Hepatocyte (in vitro differentiated cells): ENCODE data around the gene CAT.

Experiments used
- EZH2 ChIP-seq: fragments of 200-600 bp; sonication (generic); IDR thresholded peaks from 2 replicates; pipeline ENCODE4 v1.6.1; 2016; ENCODE audit warnings: antibody characterized with exemption, mild to moderate bottlenecking, borderline replicate concordance
- EZH2phosphoT487 ChIP-seq: fragments of 200-600 bp; sonication (generic); IDR thresholded peaks from one replicate; pipeline ENCODE4 v1.6.1; 2018; ENCODE audit warnings: antibody characterized with exemption, mild to moderate bottlenecking, low read depth, moderate library complexity; ENCODE audit not compliant: unreplicated experiment, severe bottlenecking
- TF ChIP-seq, protein P1 (sequence below): fragments of 200-600 bp; sonication (generic); IDR thresholded peaks from 2 replicates; pipeline ENCODE4 v1.5.1; 2016; ENCODE audit warnings: antibody characterized with exemption, mild to moderate bottlenecking; ENCODE audit not compliant: poor library complexity

GRCh38 chr11:34451053-34451452 lies 12.3 kb downstream of the CAT start:
- no peak for TF ChIP-seq EZH2
- TF ChIP-seq, protein P1, sequence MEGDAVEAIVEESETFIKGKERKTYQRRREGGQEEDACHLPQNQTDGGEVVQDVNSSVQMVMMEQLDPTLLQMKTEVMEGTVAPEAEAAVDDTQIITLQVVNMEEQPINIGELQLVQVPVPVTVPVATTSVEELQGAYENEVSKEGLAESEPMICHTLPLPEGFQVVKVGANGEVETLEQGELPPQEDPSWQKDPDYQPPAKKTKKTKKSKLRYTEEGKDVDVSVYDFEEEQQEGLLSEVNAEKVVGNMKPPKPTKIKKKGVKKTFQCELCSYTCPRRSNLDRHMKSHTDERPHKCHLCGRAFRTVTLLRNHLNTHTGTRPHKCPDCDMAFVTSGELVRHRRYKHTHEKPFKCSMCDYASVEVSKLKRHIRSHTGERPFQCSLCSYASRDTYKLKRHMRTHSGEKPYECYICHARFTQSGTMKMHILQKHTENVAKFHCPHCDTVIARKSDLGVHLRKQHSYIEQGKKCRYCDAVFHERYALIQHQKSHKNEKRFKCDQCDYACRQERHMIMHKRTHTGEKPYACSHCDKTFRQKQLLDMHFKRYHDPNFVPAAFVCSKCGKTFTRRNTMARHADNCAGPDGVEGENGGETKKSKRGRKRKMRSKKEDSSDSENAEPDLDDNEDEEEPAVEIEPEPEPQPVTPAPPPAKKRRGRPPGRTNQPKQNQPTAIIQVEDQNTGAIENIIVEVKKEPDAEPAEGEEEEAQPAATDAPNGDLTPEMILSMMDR: no peak
- TF ChIP-seq EZH2phosphoT487: no peak
